H9 (cell line): Measurements from ENCODE around the gene ARHGDIA. TPM values are rescaled to one million over a fixed set of nuclear protein-coding genes. Genes with fewer than 3 reads are reported as not detected.
A peak's percentile ranks its signal among the peaks of the same experiment; 100 is the strongest.

Experiments used
- DNase-seq: peaks from one replicate; pipeline ENCODE4 v3.0.0-alpha.2; 2017
- H2AFZ ChIP-seq: one replicate; pipeline ENCODE4 v1.6.1; 2013; ENCODE audit warnings: mild to moderate bottlenecking, low read length, control low read depth, moderate library complexity
- H2AK5ac ChIP-seq: 2 replicates; pipeline ENCODE4 v1.6.1; 2013; ENCODE audit warnings: low read length, control low read depth, mixed read lengths; ENCODE audit not compliant: insufficient read length
- H2BK120ac ChIP-seq: one replicate; pipeline ENCODE4 v1.6.1; 2013; ENCODE audit warnings: low read depth, mild to moderate bottlenecking, low read length, control low read depth, inconsistent platforms; ENCODE audit not compliant: poor library complexity, severe bottlenecking
- H2BK12ac ChIP-seq: 2 replicates; pipeline ENCODE4 v1.6.1; 2013; ENCODE audit warnings: low read length, control low read depth, mixed read lengths, low read depth; ENCODE audit not compliant: insufficient read length
- H2BK15ac ChIP-seq: 2 replicates; pipeline ENCODE4 v1.6.1; 2013; ENCODE audit warnings: low read depth, low read length, control low read depth
- H2BK20ac ChIP-seq: one replicate; pipeline ENCODE4 v1.6.1; 2013; ENCODE audit warnings: low read depth, mild to moderate bottlenecking, low read length, control low read depth, inconsistent platforms; ENCODE audit not compliant: poor library complexity, severe bottlenecking
- H2BK5ac ChIP-seq: 2 replicates; pipeline ENCODE4 v1.6.1; 2013; ENCODE audit warnings: low read length, control low read depth, mixed read lengths; ENCODE audit not compliant: insufficient read length
- H3K14ac ChIP-seq: 2 replicates; pipeline ENCODE4 v1.6.1; 2013; ENCODE audit warnings: low read length, control low read depth; ENCODE audit not compliant: insufficient read depth
- H3K18ac ChIP-seq: 2 replicates; pipeline ENCODE4 v1.6.1; 2013; ENCODE audit warnings: low read depth, mild to moderate bottlenecking, mixed read lengths, low read length, control low read depth; ENCODE audit not compliant: insufficient read length
- H3K23ac ChIP-seq: 2 replicates; pipeline ENCODE4 v1.6.1; 2013; ENCODE audit warnings: low read length, control low read depth, mixed read lengths, low read depth; ENCODE audit not compliant: insufficient read length
- H3K23me2 ChIP-seq: 2 replicates; pipeline ENCODE4 v1.6.1; 2013; ENCODE audit warnings: low read depth, mild to moderate bottlenecking, mixed read lengths, low read length, control low read depth; ENCODE audit not compliant: insufficient read length, poor library complexity, severe bottlenecking
- H3K27ac ChIP-seq: 2 replicates; pipeline ENCODE4 v1.5.1; 2013; ENCODE audit warnings: low read length, control low read depth, mixed read lengths, low read depth; ENCODE audit not compliant: insufficient read length
- H3K27me3 ChIP-seq: 2 replicates; pipeline ENCODE4 v1.6.1; 2013; ENCODE audit warnings: low read length, control low read depth, inconsistent platforms; ENCODE audit not compliant: insufficient read depth
- H3K4ac ChIP-seq: 2 replicates; pipeline ENCODE4 v1.6.1; 2013; ENCODE audit warnings: low read depth, mild to moderate bottlenecking, control low read depth, inconsistent platforms, low read length, moderate library complexity
- H3K4me1 ChIP-seq: 2 replicates; pipeline ENCODE4 v1.6.1; 2013; ENCODE audit warnings: low read length, control low read depth, inconsistent platforms; ENCODE audit not compliant: insufficient read depth
- H3K4me2 ChIP-seq: 2 replicates; pipeline ENCODE4 v1.6.1; 2013; ENCODE audit warnings: low read length, control low read depth, mixed read lengths; ENCODE audit not compliant: insufficient read length, insufficient read depth
- H3K56ac ChIP-seq: 2 replicates; pipeline ENCODE4 v1.6.1; 2013; ENCODE audit warnings: low read depth, mild to moderate bottlenecking, mixed read lengths, low read length, control low read depth; ENCODE audit not compliant: insufficient read length
- H3K79me1 ChIP-seq: 2 replicates; pipeline ENCODE4 v1.6.1; 2013; ENCODE audit warnings: low read depth, mild to moderate bottlenecking, moderate library complexity, low read length, control low read depth, inconsistent platforms; ENCODE audit not compliant: insufficient read depth, poor library complexity, severe bottlenecking
- H3K79me2 ChIP-seq: 2 replicates; pipeline ENCODE4 v1.6.1; 2013; ENCODE audit warnings: low read length, control low read depth, inconsistent platforms; ENCODE audit not compliant: insufficient read depth
- H3K9ac ChIP-seq: 2 replicates; pipeline ENCODE4 v1.6.1; 2013; ENCODE audit warnings: low read length, control low read depth, mixed read lengths; ENCODE audit not compliant: insufficient read length; ENCODE audit errors: extremely low read depth
- H3K9me3 ChIP-seq: one replicate; pipeline ENCODE4 v1.6.1; 2013; ENCODE audit warnings: low read depth, low read length, inconsistent platforms; ENCODE audit not compliant: control insufficient read depth
- H3T11ph ChIP-seq: one replicate; pipeline ENCODE4 v1.6.1; 2013; ENCODE audit warnings: mild to moderate bottlenecking, low read length, control low read depth, inconsistent platforms
- H4K20me1 ChIP-seq: one replicate; pipeline ENCODE4 v1.6.1; 2013; ENCODE audit not compliant: control insufficient read depth, insufficient read length, insufficient read depth
- H4K5ac ChIP-seq: 2 replicates; pipeline ENCODE4 v1.6.1; 2013; ENCODE audit warnings: low read depth, mild to moderate bottlenecking, mixed read lengths, low read length, control low read depth; ENCODE audit not compliant: insufficient read length
- H4K8ac ChIP-seq: replicated peaks from 2 replicates; pipeline ENCODE4 v1.6.1; 2013; ENCODE audit warnings: low read length, control low read depth, mixed read lengths, low read depth; ENCODE audit not compliant: insufficient read length
- H4K91ac ChIP-seq: 2 replicates; pipeline ENCODE4 v1.6.1; 2013; ENCODE audit warnings: low read depth, mild to moderate bottlenecking, moderate library complexity, mixed read lengths, low read length, control low read depth; ENCODE audit not compliant: insufficient read length
- H3K27ac Mint-ChIP-seq, 3 experiments: 2 replicates in 2 of 3; 3 replicates in 1 of 3; pipeline ENCODE4 v1.8.0; 2020 to 2021; ENCODE audit warnings: mixed read lengths in 3 of 3, mild to moderate bottlenecking in 1 of 3, moderate library complexity in 1 of 3
- H3K27me3 Mint-ChIP-seq: 2 replicates; pipeline ENCODE4 v1.8.0; 2021; ENCODE audit warnings: low read depth, mild to moderate bottlenecking, moderate library complexity, mixed read lengths
- H3K36me3 Mint-ChIP-seq, 3 experiments: 2 replicates in 2 of 3; 3 replicates in 1 of 3; pipeline ENCODE4 v1.8.0; 2020 to 2021; ENCODE audit warnings: low read depth in 3 of 3, mixed read lengths in 3 of 3; ENCODE audit not compliant: insufficient read depth in 1 of 3
- H3K4me1 Mint-ChIP-seq, 2 experiments: 2 replicates each; pipeline ENCODE4 v1.8.0; 2020; ENCODE audit warnings: mixed read lengths in 2 of 2
- H3K4me3 Mint-ChIP-seq, 2 experiments: 2 replicates in 1 of 2; 3 replicates in 1 of 2; pipeline ENCODE4 v1.8.0; 2020 to 2021; ENCODE audit warnings: mild to moderate bottlenecking in 2 of 2, mixed read lengths in 2 of 2, moderate library complexity in 1 of 2
- H3K9me3 Mint-ChIP-seq, 2 experiments: 2 replicates in 1 of 2; 3 replicates in 1 of 2; pipeline ENCODE4 v1.8.0; 2020; ENCODE audit warnings: mild to moderate bottlenecking in 2 of 2, mixed read lengths in 2 of 2, moderate library complexity in 1 of 2
- WGBS: extraction: QIAGEN DNeasy Blood & Tissue Kit; methylation state at CpG from one replicate; pipeline ENCODE4 v1.1.7; 2013; ENCODE audit warnings: missing lambda C conversion rate, low lambda C conversion rate, mixed read lengths; ENCODE audit not compliant: insufficient read length; ENCODE audit errors: extremely low coverage; 5-methylcytosine and 5-hydroxymethylcytosine counted together
- total RNA-seq: library from RNA; stranded (reverse); gene quantifications from 2 replicates; pipeline ENCODE4 v1.2.1, GENCODE V29; 2021
- TF ChIP-seq, protein P1 (sequence below): fragments of 200-600 bp; sonication (generic); conservative IDR thresholded peaks from 3 replicates; pipeline ENCODE4 v1.8.0; 2021; ENCODE audit warnings: antibody characterized with exemption, mild to moderate bottlenecking

ARHGDIA gene
- total RNA-seq, 1 experiment from 2014 or later: 247 TPM

DNA sequence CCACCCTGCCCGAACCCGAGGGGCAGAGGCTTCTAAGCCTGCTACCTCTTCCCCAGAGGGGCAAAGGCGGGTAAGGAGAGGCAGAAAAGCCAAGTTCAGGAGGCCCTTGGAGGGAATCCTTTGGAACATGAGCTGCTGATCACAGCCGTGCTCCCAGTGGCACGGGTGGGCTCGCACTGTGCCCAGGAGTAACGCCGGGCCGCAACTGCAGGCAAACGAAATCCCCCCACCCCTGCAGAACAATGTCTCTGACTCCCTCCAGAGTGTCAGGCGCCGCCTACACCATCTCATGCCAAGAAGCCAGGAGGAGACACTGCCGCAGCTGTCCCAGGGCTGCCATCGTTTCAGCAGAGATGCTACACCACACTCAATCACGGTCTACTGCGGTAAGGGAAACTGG is 19.7 kb downstream of the ARHGDIA start:
- no peaks in the 10 kb centered on the region for H3K79me2 ChIP-seq
- H2BK20ac ChIP-seq: no peak overlapping the region
- H3K27ac Mint-ChIP-seq: peak overlapping the region in 1 of 3 experiments; percentile 35; a peak in 1 of 7 replicates
- H3K4me1 Mint-ChIP-seq: no peaks in the 10 kb centered on the region
- no peak overlapping the region for H3K14ac ChIP-seq
- H2AK5ac ChIP-seq: no peak overlapping the region
- peaks cover 31 to 75% (median 63%) of the 10 kb centered on the region in 3 experiments; a peak in 6 of 7 replicates for H3K36me3 Mint-ChIP-seq
- no peaks in the 10 kb centered on the region for H3K4me1 ChIP-seq
- H2BK120ac ChIP-seq: no peak overlapping the region
- TF ChIP-seq, protein P1, sequence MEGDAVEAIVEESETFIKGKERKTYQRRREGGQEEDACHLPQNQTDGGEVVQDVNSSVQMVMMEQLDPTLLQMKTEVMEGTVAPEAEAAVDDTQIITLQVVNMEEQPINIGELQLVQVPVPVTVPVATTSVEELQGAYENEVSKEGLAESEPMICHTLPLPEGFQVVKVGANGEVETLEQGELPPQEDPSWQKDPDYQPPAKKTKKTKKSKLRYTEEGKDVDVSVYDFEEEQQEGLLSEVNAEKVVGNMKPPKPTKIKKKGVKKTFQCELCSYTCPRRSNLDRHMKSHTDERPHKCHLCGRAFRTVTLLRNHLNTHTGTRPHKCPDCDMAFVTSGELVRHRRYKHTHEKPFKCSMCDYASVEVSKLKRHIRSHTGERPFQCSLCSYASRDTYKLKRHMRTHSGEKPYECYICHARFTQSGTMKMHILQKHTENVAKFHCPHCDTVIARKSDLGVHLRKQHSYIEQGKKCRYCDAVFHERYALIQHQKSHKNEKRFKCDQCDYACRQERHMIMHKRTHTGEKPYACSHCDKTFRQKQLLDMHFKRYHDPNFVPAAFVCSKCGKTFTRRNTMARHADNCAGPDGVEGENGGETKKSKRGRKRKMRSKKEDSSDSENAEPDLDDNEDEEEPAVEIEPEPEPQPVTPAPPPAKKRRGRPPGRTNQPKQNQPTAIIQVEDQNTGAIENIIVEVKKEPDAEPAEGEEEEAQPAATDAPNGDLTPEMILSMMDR: no peak
- H2BK15ac ChIP-seq: no peak overlapping the region
- H3K56ac ChIP-seq: no peak overlapping the region
- no peaks in the 10 kb centered on the region; the same call in 1 of the 2 replicates for H3K27me3 Mint-ChIP-seq
- no peak overlapping the region for H2BK12ac ChIP-seq
- no peaks in the 10 kb centered on the region for H3K27me3 ChIP-seq
- H3T11ph ChIP-seq: no peak overlapping the region
- no peak overlapping the region for H3K27ac ChIP-seq
- H4K8ac ChIP-seq: no peak overlapping the region
- H3K18ac ChIP-seq: no peak overlapping the region
- no CpG with 5 or more reads among the region's 16 CpGs for WGBS
- H3K4me3 Mint-ChIP-seq: no peak overlapping the region
- no peak overlapping the region for H3K4ac ChIP-seq
- H3K4me2 ChIP-seq: no peak overlapping the region
- H2BK5ac ChIP-seq: no peak overlapping the region
- no peak overlapping the region for H3K9ac ChIP-seq
- DNase-seq: no peak
- no peaks in the 10 kb centered on the region for H3K9me3 ChIP-seq
- H3K23ac ChIP-seq: no peak overlapping the region
- no peaks in the 10 kb centered on the region for H3K9me3 Mint-ChIP-seq
- no peak overlapping the region for H4K5ac ChIP-seq
- H3K79me1 ChIP-seq: no peaks in the 10 kb centered on the region
- no peaks in the 10 kb centered on the region for H3K23me2 ChIP-seq
- peaks cover 2% of the 10 kb centered on the region for H4K20me1 ChIP-seq
- H4K91ac ChIP-seq: no peak overlapping the region
- H2AFZ ChIP-seq: no peak overlapping the region
